Body of pancreas (tissue), 4 donors: Measurements from ENCODE around the gene CAMK2A.

Experiments used
- CTCF ChIP-seq, 7 experiments: fragments of 450-650 bp in 4 of 7; fragments of 200-600 bp in 3 of 7; sonication (generic) in 3 of 7; IDR thresholded peaks; one replicate each; pipeline ENCODE4 v1.5.1; 2016 to 2019; ENCODE audit warnings: antibody characterized with exemption in 7 of 7
- POLR2A ChIP-seq, 3 donors: fragments of 450-650 bp; IDR thresholded peaks; one replicate each; pipeline ENCODE4 v1.6.1; 2016; ENCODE audit warnings: antibody characterized with exemption in 3 of 3, mild to moderate bottlenecking in 2 of 3

GRCh38 chr5:150229571-150229970 is 60.0 kb downstream of the CAMK2A start:
- TF ChIP-seq CTCF (IDR thresholded peaks at IDR 0.05) (no peak), POLR2A (IDR thresholded peaks at IDR 0.05) (no peak)
